PC-9 (cell line): ENCODE results near the gene DAPK2.

ENCODE experiments used
- CTCF ChIP-seq: fragments of 200-600 bp; sonication (generic); conservative IDR thresholded peaks from 2 replicates; pipeline ENCODE4 v1.6.1; 2017; ENCODE audit warnings: mixed run types, antibody characterized with exemption, mild to moderate bottlenecking, moderate library complexity
- EZH2 ChIP-seq: fragments of 200-600 bp; sonication (generic); IDR thresholded peaks from 2 replicates; pipeline ENCODE4 v1.8.0; 2017; ENCODE audit warnings: antibody characterized with exemption, low read depth

GRCh38 chr15:64022571-64022970, 23.7 kb downstream of the DAPK2 start:
- no peak for TF ChIP-seq EZH2
- no peak for TF ChIP-seq CTCF
